Measurements from ENCODE around the gene PTP4A2. TPM values are rescaled to one million over a fixed set of nuclear protein-coding genes. Genes with fewer than 3 reads are reported as not detected.
A peak's percentile ranks its signal among the peaks of the same experiment; 100 is the strongest.
"Not testable (repeated sequence)": the region's sequence is repeated elsewhere in the genome, so short reads cannot be mapped to it uniquely, and the experiment has no call there.

PTP4A2 gene
- total RNA-seq, 2 donors from 2014 or later = 409 to 770 TPM

DNA sequence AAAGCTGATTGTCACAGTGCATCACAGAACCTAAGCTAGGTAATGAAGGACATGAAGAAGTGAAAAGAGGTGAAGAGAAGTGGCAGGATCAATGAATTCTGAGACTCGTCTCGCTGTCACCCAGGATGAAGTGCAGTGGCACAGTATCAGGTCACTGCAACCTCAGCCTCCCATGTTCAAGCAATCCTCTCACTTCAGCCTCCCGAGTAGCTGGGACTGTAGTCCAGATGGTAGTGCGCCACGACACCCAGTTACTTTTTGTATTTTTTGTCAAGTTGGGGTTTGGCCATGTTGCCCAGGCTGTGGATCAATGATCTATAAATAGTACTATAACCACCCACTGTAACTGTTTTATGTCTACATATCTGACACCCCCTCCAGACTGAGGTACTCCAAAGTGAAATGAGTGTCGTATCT, 33.1 kb downstream of the PTP4A2 start:
- peak overlapping the region; percentile 23 to 74 for H3K27ac Mint-ChIP-seq
- H3K9me3 Mint-ChIP-seq = peaks cover 2% of the 10 kb centered on the region
- H3K36me3 Mint-ChIP-seq = peaks cover 46% of the 10 kb centered on the region
- peaks cover 47 to 51% of the 10 kb centered on the region in 2 donors for H3K4me1 Mint-ChIP-seq (ENCODE audit: low read depth in 2 of 2)
- DNase-seq (ENCODE audit: low spot score) = no peak
- H3K4me3 Mint-ChIP-seq = no peak overlapping the region
- peak in 1 of 2 donors; percentile 3 for ATAC-seq
- H3K27me3 Mint-ChIP-seq = no peaks in the 10 kb centered on the region

DNA sequence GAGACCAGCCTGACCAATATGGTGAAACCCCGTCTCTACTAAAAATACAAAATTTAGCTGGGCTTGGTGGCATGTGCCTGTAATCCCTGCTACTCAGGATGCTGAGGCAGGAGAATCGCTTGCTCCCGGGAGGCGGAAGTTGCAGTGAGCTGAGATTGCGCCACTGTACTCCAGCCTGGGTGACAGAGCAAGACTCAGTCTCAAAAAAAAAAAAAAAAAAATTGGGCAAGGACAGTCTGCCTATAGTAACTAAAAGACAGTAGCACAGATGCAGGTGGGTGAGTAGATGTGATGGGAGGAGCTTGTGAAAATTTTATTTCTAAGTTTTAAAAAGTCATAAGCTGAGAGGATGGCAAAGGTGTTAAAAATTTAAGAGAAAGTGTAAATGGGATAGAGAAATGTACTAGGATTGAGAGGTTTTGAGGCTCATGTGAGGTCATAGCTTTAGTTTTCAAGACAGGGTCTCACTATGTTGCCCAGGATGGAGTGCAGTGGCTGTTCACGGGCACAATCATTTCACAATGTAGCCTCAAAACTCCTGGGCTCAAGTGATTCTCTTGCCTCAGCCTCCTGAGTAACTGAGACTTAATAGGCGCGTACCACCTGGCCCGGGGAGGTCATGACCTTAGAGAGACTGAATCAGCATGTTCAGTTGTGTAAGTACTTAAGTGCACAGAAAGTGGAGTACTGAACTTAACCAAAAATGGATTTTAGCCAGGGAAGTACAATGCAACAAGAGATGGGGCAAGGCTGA, 33.7 kb downstream of the PTP4A2 start:
- H3K36me3 Mint-ChIP-seq = peaks cover 41% of the 10 kb centered on the region
- no peaks in the 10 kb centered on the region for H3K27me3 Mint-ChIP-seq
- H3K27ac Mint-ChIP-seq = peak overlapping the region; percentile 23 to 74
- peaks cover 2% of the 10 kb centered on the region for H3K9me3 Mint-ChIP-seq
- H3K4me3 Mint-ChIP-seq = no peak overlapping the region
- DNase-seq (ENCODE audit: low spot score) (no peak), ATAC-seq (peak; percentile 49 to 64)
- peaks cover 43 to 45% of the 10 kb centered on the region in 2 donors for H3K4me1 Mint-ChIP-seq (ENCODE audit: low read depth in 2 of 2)

DNA sequence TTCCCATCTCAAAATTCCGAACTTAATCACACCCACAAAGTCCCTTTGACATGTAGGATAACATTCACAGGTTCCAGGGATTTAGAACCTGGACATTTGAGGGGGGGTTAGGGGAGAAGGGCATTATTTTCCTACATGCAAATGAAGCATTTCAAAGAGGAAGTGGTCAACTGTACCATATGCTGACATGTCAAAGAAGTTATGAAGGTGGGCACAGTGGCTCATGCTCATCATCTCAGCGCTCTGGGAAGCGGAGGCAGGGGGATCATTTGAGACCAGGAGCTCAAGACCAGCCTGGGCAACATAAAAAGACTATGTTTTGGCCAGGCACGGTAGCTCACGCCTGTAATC, 35.7 kb downstream of the PTP4A2 start:
- peaks cover 53% of the 10 kb centered on the region in 2 donors for H3K4me1 Mint-ChIP-seq (ENCODE audit: low read depth in 2 of 2)
- ATAC-seq (no peak), DNase-seq (ENCODE audit: low spot score) (no peak)
- H3K36me3 Mint-ChIP-seq = peaks cover 23% of the 10 kb centered on the region
- no peak overlapping the region for H3K27ac Mint-ChIP-seq
- no peak overlapping the region for H3K4me3 Mint-ChIP-seq
- H3K27me3 Mint-ChIP-seq = no peaks in the 10 kb centered on the region
- H3K9me3 Mint-ChIP-seq = peaks cover 2% of the 10 kb centered on the region

DNA sequence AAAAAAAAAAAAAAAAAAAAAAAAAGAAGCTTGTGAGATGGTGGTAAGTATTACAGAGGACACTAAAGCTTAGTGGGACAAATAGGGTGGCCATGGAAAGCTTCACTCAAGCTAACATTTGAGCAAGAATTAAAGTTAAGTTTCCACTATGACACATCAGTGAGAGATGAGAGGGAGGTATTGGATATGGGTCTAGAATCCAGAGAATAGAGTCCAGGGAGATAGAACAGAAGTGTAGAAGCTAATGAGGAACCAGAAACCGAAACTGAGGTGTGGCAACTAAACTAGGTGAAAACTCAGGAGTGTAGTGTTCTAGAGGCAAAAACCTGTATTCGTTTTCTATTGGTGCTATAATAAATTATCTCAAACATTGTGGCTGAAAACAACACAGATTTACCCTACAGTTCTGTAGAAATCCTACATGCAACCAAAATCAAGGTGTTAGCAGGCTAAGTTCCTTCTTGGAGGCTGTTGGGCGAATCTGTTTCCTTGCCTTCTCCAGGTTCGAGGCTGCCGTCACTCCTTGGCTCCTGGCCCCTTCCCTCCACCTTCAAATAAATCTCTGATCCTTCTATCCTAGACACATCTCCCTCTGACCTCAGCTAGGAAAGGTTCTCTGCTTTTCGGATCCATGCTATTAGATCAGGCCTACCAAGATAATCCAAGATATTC, 36.2 kb downstream of the PTP4A2 start:
- ATAC-seq (no peak), DNase-seq (ENCODE audit: low spot score) (no peak)
- Mint-ChIP-seq H3K4me3 (no peak overlapping the region), H3K4me1 (ENCODE audit: low read depth in 2 of 2) (peaks cover 53% of the 10 kb centered on the region in 2 donors), H3K27ac (no peak overlapping the region), H3K9me3 (peaks cover 2% of the 10 kb centered on the region), H3K27me3 (no peaks in the 10 kb centered on the region), H3K36me3 (peaks cover 18% of the 10 kb centered on the region)

DNA sequence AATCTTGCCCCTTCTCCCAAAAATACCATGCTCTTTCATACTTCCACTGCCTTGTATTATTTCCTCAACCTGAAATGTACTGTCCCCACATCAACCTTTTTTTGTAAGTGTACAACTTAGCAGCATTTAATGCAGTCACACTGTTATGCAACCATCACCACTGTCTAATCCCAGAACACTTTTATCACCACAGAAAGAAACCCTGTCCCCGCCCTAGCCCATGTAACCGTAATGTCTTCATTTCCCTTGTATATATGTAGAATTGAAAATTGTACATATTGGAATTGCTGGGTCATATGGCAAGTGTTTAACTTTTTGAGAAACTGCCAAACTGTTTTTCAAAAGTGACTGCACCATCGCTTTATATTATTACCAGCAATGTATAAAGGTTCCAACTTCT, 37.4 kb downstream of the PTP4A2 start:
- H3K27ac Mint-ChIP-seq = peak overlapping the region; percentile 4 to 15
- no peaks in the 10 kb centered on the region for H3K27me3 Mint-ChIP-seq

DNA sequence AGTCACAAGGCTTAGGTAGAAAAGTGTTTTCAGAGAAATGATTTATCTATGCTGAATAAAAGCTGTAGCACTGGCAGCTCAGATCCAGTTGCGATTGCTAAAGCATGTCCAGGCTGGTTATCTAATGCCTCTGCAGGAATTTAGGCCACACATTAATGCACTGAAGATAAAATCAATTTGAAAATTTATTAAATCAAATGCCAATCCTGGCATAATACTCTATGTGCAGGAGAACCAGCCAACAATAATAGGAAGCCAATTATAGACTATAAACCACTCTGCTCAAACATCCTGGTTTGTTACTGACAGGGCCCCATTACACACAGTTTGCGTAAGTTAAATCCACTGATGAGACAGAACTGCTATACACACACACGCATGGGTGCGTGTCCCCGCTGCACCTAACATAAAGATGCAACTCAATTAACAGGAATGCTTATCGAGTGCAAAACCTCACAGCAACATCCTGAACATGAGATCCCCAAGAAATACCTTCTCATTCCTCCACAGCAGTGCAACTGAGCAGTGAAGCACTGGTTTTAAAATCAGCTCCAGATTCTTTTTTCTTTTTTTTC, 40.6 kb downstream of the PTP4A2 start:
- peaks cover 9% of the 10 kb centered on the region for H3K9me3 Mint-ChIP-seq
- H3K36me3 Mint-ChIP-seq = peaks cover 10% of the 10 kb centered on the region
- DNase-seq (ENCODE audit: low spot score) (no peak), ATAC-seq (no peak)
- peak overlapping the region in 1 of 2 donors; percentile 50 for H3K27ac Mint-ChIP-seq
- peaks cover 48 to 49% of the 10 kb centered on the region in 2 donors for H3K4me1 Mint-ChIP-seq (ENCODE audit: low read depth in 2 of 2)
- no peaks in the 10 kb centered on the region for H3K27me3 Mint-ChIP-seq
- H3K4me3 Mint-ChIP-seq = no peak overlapping the region

More for the DNA sequence above, 37.4 kb downstream of the PTP4A2 start:
- ATAC-seq (peak in 1 of 2 donors; percentile 37), DNase-seq (ENCODE audit: low spot score) (no peak)
- Mint-ChIP-seq H3K9me3 (peaks cover 2% of the 10 kb centered on the region), H3K36me3 (peaks cover 13% of the 10 kb centered on the region), H3K4me1 (ENCODE audit: low read depth in 2 of 2) (peaks cover 51% of the 10 kb centered on the region in 2 donors), H3K4me3 (no peak overlapping the region)

DNA sequence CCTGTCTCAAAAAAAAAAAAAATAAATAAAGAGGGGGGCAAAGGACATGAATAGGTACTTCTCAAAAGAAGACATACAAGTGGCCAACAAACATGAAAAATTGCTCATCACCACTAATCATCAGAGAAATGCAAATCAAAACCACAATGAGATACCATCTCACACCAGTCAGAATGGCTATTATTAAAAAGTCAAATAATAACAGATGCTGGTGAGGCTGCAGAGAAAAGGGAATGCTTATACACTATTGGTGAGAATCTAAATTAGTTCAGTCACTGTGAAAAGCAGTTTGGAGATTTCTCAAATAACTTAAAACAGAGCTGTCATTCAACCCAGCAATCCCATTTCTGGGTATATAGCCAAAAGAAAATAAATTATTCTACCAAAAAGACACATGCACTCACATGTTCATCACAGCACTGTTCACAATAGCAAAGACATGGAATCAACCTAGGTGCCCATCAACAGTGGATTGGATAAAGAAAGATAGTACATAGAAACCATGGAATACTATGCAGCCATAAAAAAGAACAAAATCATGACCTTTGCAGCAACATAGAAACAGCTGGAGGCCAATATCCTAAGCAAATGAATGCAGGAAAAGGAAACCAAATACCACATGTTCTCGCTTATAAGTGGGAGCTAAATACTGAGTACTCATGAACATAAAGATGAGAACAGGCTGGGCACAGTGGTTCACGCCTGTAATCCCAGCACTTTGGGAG, 42.5 kb downstream of the PTP4A2 start:
- Mint-ChIP-seq H3K4me1 (ENCODE audit: low read depth in 2 of 2) (peaks cover 39% of the 10 kb centered on the region in 2 donors), H3K36me3 (peaks cover 10% of the 10 kb centered on the region)
- not testable (repeated sequence) for DNase-seq (ENCODE audit: low spot score); ATAC-seq; H3K4me3 Mint-ChIP-seq; H3K27me3 Mint-ChIP-seq; H3K27ac Mint-ChIP-seq; H3K9me3 Mint-ChIP-seq

DNA sequence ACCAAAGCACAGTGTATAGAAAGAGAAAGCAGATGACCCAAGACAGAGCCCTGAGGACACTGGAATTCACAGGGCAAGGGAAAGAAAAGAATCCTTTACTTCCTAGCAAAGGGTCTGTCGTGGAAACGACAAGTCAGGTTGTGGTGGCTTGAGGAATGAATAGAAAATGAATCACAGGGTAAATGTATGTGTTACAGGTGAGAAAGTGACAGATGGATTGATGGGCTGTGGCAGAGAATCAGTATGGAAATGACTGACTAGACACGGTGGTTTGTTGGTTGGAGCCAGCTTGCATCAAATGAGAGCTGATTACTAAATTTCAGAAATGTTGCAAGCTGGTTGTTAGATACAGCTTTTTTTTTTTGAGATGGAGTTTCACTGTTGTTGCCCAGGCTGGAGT, 46.9 kb downstream of the PTP4A2 start:
- ATAC-seq = peak; percentile 92
- peaks cover 7% of the 10 kb centered on the region for H3K9me3 Mint-ChIP-seq
- peaks cover 10% of the 10 kb centered on the region for H3K36me3 Mint-ChIP-seq
- DNase-seq (ENCODE audit: low spot score) = no peak
- H3K4me1 Mint-ChIP-seq (ENCODE audit: low read depth in 2 of 2) = peaks cover 40 to 57% of the 10 kb centered on the region in 2 donors
- peak overlapping the region; percentile 77 for H3K4me3 Mint-ChIP-seq
- peak overlapping the region; percentile 89 to 98 for H3K27ac Mint-ChIP-seq
- no peaks in the 10 kb centered on the region for H3K27me3 Mint-ChIP-seq

DNA sequence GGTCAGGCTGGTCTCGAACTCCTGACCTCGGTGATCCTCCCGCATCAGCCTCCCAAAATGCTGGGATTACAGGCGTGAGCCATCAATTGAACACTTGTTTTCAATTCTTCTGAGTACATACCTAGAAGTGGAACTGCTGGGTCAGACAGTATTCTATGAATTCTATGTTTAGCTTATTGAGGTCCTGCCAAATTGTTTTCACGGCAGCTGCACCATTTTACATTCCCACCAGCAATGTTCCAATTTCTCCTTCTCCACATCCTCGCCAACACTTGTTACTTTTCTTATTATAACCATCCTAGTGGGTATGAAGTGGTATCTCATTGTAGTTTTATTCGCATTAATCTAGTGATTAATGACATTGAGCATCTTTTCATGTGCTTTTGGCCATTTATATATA, 49.9 kb downstream of the PTP4A2 start:
- H3K4me1 Mint-ChIP-seq (ENCODE audit: low read depth in 2 of 2) = peaks cover 30 to 42% of the 10 kb centered on the region in 2 donors
- ATAC-seq (no peak), DNase-seq (ENCODE audit: low spot score) (no peak)
- H3K36me3 Mint-ChIP-seq = no peaks in the 10 kb centered on the region
- H3K27ac Mint-ChIP-seq = peak overlapping the region; percentile 89 to 98
- no peaks in the 10 kb centered on the region for H3K27me3 Mint-ChIP-seq
- no peaks in the 10 kb centered on the region for H3K9me3 Mint-ChIP-seq
- H3K4me3 Mint-ChIP-seq = no peak overlapping the region

DNA sequence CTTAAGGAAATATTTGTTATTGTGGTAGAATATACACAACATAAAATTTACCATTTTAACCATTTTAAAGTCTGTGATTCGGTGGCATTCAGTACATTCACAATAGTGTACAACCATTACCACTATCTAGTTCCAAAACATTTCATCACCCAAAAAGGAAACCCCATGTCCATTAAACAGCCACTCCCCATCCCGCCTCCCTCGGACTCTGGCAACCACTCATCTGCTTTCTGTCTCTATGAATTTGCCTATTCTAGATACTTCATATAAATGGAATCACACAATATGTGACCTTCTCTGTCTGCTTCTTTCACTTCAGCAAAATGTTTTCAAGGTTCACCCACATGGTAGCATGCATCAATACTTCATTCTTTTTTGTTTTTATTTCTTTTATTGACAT, 51.3 kb downstream of the PTP4A2 start:
- no peaks in the 10 kb centered on the region for H3K27me3 Mint-ChIP-seq

DNA sequence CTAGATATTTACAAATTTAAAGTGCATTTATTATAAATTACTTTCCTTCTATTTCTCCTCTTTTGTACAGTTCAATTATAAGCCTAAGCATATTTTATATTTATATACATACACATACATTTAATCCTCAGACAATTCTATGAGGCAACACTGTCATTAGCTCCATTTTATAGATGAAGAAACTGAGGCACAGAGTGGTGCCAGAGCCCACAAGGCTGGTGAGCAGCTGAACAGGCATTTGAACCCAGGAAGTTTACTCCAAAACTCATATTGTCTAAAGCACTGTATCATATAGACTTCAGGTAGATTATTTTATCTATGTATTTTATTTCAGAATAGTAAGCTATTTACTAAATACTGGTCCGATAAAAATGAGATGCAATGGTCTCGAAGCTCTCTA, 52.3 kb downstream of the PTP4A2 start:
- DNase-seq (ENCODE audit: low spot score) (no peak), ATAC-seq (no peak)
- H3K4me3 Mint-ChIP-seq = no peak overlapping the region
- no peaks in the 10 kb centered on the region for H3K36me3 Mint-ChIP-seq
- no peaks in the 10 kb centered on the region for H3K9me3 Mint-ChIP-seq
- no peaks in the 10 kb centered on the region for H3K27me3 Mint-ChIP-seq
- H3K27ac Mint-ChIP-seq = no peak overlapping the region
- peaks cover 28 to 38% of the 10 kb centered on the region in 2 donors for H3K4me1 Mint-ChIP-seq (ENCODE audit: low read depth in 2 of 2)

More for the DNA sequence above, 51.3 kb downstream of the PTP4A2 start:
- H3K4me1 Mint-ChIP-seq (ENCODE audit: low read depth in 2 of 2) = peaks cover 27 to 37% of the 10 kb centered on the region in 2 donors
- H3K27ac Mint-ChIP-seq = peak overlapping the region; percentile 11 to 32
- H3K36me3 Mint-ChIP-seq = no peaks in the 10 kb centered on the region
- H3K9me3 Mint-ChIP-seq = no peaks in the 10 kb centered on the region
- ATAC-seq (no peak), DNase-seq (ENCODE audit: low spot score) (peak; percentile 2)
- no peak overlapping the region for H3K4me3 Mint-ChIP-seq

DNA sequence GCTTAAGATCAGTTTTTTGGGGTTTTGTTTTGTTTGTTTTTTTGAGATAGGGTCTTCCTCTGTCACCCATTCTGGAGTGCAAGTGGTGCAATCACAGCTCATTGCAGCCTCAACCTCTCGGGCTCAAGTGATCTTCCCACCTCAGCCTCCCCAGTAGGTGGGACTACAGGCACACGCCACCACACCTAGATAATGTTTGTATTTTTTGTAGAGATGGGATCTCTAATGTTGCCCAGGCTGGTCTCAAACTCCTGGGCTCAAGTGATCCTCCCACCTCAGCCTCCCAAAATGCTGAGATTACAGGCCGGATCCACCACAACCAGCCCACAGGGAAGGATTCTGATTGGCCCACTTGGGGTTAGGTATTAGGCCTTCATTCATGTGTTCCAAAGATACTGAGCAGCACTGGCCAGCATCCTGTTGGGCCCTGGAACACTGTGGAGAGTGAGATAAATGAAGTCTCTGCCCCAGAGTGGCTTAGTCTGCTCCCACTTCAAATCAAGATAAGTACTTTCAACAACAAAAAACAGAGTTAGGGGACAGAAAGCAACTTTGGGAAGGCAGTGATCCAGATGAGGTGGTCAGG, 54.7 kb downstream of the PTP4A2 start:
- Mint-ChIP-seq H3K27me3 (no peaks in the 10 kb centered on the region), H3K4me3 (no peak overlapping the region), H3K36me3 (no peaks in the 10 kb centered on the region), H3K9me3 (no peaks in the 10 kb centered on the region), H3K4me1 (ENCODE audit: low read depth in 2 of 2) (peaks cover 17 to 26% of the 10 kb centered on the region in 2 donors), H3K27ac (peak overlapping the region in 1 of 2 donors; percentile 39)
- no peak for DNase-seq (ENCODE audit: low spot score)
- no peak for ATAC-seq

DNA sequence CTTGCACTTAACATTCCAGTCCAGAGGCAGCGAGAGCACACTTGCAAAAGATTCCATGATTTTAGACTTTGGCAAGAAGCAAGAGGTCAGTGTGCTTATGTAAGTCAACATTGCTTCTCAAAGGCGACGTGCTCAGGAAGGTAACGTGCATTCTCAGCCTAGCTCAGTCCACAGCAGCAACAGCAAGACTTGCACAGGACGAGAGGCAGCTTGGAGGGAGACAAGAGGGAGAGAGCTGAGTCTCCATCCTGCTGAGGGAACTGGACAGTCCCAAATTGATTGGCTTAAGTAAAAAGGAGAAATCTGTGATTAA, 56.5 kb downstream of the PTP4A2 start:
- H3K4me1 Mint-ChIP-seq (ENCODE audit: low read depth in 2 of 2) = peaks cover 16 to 20% of the 10 kb centered on the region in 2 donors
- no peaks in the 10 kb centered on the region for H3K36me3 Mint-ChIP-seq
- peak overlapping the region in 1 of 2 donors; percentile 24 for H3K27ac Mint-ChIP-seq
- H3K27me3 Mint-ChIP-seq = no peaks in the 10 kb centered on the region
- H3K4me3 Mint-ChIP-seq = no peak overlapping the region
- peak; percentile 12 for DNase-seq (ENCODE audit: low spot score)
- H3K9me3 Mint-ChIP-seq = no peaks in the 10 kb centered on the region
- no peak for ATAC-seq

All from natural killer cell treated with Interleukin-12 subunit alpha and Interleukin-12 subunit beta and Interleukin-15 and Interleukin-18, amount 100 ng/mL, for 72 hours (primary cell).